Dermis blood vessel endothelial cell (primary cell): Measurements from ENCODE around the gene NPC1L1. TPM values are rescaled to one million over a fixed set of nuclear protein-coding genes. Genes with fewer than 3 reads are reported as not detected.
"Not testable (repeated sequence)": the region's sequence is repeated elsewhere in the genome, so short reads cannot be mapped to it uniquely, and the experiment has no call there.

Experiments
- DNase-seq: peaks from one replicate; pipeline ENCODE4 v3.0.0; 2010
- total RNA-seq: library from RNA; depleted of rRNA; stranded (reverse); fragments of >200 nt; gene quantifications from 2 replicates; pipeline ENCODE4 v1.2.3, GENCODE V29; 2014

Gene NPC1L1
- total RNA-seq, 1 donor from 2014 or later: not detected

DNA sequence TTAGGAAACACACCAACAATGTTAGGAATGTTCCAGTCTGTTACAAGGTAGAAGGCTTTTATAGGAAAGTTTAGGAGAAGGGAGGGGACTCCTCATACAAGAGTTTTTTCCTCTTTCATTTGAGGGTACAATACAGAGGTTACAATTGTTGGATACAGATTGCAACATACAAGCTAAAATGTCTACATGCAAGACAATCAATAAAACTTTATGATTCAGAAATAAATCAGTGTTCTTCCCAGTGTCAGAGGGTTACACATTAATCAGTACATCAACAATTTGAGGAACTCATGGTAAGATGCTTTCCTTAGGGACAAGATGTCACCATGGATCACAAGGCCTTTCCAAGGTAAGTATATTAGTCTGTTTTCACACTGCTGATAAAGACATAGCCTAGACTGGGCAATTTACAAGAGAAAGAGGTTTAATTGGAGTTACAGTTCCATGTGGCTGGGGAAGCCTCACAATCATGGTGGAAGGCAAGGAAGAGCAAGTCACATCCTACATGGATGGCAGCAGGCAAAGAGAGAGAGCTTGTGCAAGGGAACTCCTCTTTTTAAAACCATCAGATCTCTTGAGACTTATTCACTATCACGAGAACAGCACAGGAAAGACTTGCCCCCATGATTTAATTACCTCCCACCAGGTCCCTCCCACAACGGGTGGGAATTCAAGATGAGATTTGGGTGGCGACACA lies 34.4 kb downstream of the NPC1L1 start:
- not testable (repeated sequence) for DNase-seq

GRCh38 chr7:44505595-44505994 lies 35.5 kb downstream of the NPC1L1 start:
- no peak for DNase-seq

GRCh38 chr7:44498230-44498954 lies 42.7 kb downstream of the NPC1L1 start:
- DNase-seq: no peak

- no peak for DNase-seq
These were observed 43.7 kb downstream of the NPC1L1 start for GRCh38 chr7:44497155-44498027.

DNA sequence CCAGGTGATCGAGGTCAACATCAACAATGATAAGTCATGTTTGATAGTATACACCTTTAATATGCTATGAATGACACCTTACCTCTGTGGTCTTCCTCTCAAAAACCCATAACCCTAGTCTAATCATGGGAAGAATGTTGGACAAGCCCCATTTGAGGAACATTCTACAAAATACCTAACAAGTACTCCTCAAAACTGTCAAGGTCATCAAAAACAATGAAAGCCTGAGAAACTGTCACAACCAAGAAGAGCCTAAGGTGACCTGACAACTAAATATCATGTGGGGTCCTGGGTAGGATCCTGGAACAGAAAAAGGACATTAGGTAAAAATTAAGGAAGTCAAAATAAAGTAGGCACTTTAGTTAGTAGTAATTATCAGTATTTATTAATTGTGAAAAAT lies 44.7 kb downstream of the NPC1L1 start:
- no peak for DNase-seq

DNA sequence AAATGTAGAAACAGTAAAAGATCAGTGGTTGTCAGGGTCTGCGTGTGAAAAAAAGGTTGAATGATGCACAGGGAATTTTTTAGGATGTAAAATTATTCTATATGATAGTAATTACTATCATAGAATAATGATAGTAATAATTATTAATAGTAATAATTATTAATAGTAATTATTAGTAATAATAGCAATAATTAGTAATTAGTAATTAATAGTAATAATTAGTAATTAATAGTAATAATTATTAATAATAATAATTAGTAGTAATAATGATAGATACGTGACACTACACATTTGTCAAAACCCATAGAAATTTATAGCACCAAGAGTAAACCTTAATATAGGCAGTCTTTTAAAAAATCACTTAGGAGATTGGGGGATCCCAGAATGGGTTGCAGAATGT lies 46.2 kb downstream of the NPC1L1 start:
- DNase-seq: no peak

GRCh38 chr7:44491229-44491628 lies 49.9 kb downstream of the NPC1L1 start:
- no peak for DNase-seq

- DNase-seq: peak; percentile 86
These were observed 50.6 kb downstream of the NPC1L1 start, which contains the start of gene NUDCD3 for GRCh38 chr7:44490351-44491200. NUDCD3 (minus strand) TSS chr7:44490658; CDS start chr7:44490600, 58 bp downstream.

DNA sequence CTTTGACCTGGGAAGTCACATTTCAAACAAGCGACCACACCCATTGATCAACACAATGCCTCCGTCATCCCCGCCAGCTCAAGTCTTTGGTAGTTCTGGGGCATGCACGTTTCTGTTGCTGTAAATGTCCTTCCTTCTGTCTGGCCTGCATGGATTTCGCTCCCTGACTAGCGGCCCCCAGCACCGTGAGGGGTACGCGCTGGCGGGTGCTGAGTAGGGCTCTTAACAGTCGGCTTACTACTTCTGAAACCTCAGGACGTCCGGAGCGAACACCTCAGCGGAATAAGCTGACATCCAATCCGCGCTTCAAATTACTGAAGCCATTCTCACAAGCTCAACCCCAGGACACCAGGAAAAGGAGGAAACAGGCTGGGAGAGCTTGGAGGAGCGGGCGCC lies 51.2 kb downstream of the NPC1L1 start:
- peak; percentile 50 for DNase-seq

DNA sequence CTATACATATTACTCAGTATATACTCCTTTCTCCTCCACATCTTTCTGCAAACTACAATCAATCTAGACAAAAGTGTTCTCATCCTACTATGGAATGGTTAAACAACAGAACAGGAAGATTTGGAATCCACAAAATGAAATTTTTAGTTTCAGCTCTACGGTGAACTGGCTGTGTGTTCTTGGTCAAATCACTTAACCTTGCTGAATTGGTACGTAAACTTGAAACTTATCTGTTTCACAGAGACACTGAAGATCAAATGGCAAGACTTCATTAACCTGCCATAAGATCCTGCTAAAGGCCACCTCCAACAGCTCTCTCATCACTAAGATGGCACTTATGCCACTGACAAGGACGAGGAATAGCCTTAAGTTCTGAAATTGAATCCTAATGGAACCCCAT lies 52.2 kb downstream of the NPC1L1 start:
- no peak for DNase-seq

GRCh38 chr7:44486693-44487092 lies 54.4 kb downstream of the NPC1L1 start:
- DNase-seq: peak; percentile 57

GRCh38 chr7:44486001-44486400 lies 55.1 kb downstream of the NPC1L1 start:
- peak; percentile 34 for DNase-seq

DNA sequence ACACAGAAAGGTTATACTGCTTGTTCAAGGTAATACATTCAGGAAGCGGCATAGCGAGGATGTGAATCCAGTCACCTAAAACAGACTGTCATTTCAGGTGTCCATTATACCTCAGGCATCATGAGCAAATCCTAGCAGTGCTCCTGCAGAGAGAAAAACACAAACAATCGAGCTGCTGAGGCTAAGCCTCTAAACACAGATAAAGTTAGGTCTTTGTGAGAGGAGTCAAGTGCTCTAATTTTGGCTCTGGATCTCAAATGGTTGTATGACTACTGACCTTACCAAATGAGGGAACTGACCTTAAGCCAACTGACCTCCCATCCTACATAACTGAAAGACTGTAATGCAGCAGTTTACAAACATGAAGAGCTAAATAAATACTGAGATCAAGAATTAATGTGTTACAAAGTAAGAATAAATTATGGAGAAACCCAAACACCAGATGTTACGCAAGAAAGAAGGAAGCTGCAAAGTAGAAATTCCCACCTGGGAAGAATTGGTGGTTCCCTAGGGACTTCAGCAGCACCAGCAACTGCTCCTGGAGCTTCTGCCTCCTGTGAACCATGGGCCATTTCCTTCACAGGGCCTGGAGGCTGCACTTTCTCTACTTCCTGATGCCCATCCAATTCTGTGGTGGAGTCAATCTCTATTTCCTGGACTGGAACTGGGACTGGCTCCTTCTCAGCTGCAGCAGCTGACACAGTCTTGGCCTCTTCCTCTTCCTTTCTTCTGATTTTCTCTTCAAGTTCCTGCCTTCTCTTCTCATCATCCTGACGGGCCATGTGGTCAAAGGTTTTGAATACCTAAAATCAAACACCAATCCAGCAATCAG lies 56.4 kb downstream of the NPC1L1 start:
- DNase-seq: peak; percentile 25

GRCh38 chr7:44482502-44483485 lies 58.3 kb downstream of the NPC1L1 start:
- no peak for DNase-seq

DNA sequence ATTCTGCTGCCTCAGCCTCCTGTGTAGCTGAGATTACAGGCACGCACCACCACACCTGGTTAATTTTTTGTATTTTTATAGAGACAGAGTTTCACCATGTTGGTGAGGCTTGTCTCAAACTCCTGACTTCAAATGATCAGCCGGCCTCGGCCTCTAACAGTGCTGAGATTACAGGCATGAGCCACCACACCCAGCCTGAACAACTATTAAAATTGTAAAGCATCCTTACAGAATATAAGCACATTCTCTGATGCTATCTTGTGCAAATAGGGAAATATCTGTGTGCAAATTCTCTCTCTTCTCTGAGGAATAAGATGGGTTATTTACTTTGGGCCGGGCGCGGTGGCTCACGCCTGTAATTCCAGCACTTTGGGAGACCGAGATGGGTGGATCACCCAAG lies 63.2 kb downstream of the NPC1L1 start:
- DNase-seq: no peak

GRCh38 chr7:44477063-44477830 lies 63.9 kb downstream of the NPC1L1 start:
- peak; percentile 89 for DNase-seq

DNA sequence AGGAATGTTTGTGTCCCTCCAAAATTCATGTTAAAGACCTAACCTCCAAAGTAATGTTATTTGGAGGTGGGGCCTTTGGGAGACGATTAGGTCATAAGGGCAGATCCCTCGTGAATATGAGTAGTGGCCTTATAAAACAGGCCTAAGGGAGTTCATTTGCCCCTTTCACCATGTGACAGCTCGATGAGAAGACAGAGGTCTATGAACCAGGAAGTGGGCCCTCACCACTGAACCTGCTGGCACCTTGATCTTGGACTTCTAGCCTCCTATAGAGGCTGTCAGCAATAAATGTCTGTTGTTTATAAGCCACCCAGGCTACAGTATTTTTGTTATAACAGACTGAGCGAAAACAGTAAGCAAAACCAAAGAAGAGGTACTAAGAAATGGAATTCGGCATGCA lies 64.8 kb downstream of the NPC1L1 start:
- no peak for DNase-seq

- DNase-seq: peak; percentile 60
These were observed 67.8 kb downstream of the NPC1L1 start for GRCh38 chr7:44473295-44473694.

GRCh38 chr7:44472843-44473242 lies 68.3 kb downstream of the NPC1L1 start:
- DNase-seq: no peak
